Activated CD4-positive, alpha-beta T cell treated with anti-CD3 and anti-CD28 coated beads for 48 hours (primary cell): ENCODE results near the gene AVPI1.
"Not testable (repeated sequence)": the region's sequence is repeated elsewhere in the genome, so short reads cannot be mapped to it uniquely, and the experiment has no call there.

Source experiments
- DNase-seq: peaks from one replicate; pipeline ENCODE4 v3.0.0-alpha.2; 2020

AVPI1 gene

DNA sequence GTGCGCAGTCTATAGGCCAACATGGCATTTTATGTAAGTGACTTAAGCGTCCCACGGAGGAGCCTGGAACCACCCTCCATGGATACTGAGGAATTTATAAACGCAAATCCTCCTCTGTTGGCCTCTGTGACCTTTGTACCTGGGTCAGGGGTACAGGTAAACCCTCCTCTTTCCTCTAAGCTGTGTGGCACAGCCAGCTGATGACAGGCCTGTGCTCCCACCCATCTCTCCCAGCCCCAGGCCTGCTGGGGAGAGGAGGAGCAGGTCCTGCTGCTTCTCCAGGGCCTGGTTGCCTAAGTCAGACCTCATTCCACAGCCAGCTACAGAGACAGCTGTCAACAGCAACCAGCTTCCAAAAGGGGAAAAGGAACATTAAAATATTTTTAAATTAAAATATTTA is 5.0 kb downstream of the AVPI1 start:
- DNase-seq = no peak

DNA sequence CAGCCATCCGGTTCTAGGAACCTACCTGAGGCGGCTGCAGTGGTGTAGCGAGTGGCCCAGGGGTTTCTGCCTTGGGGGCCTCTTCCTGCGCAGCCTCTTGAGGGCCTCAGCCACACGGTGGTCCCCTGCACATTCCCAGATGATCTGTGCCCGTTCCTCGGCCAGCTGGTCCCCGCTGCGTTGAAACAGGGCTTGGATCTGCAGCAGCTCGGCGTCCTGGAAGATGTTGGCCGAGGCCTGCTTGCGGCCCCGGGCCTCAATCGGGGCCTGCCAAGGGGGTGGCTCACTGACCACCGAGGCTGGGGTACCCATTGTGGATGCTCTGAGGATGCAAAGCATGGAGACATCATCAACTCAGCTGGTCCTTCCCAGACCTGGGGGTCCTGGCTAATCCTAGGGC is 7.4 kb downstream of the AVPI1 start:
- DNase-seq = no peak

GRCh38 chr10:97676770-97677581 is 10.1 kb downstream of the AVPI1 start:
- peak; percentile 50 for DNase-seq

GRCh38 chr10:97675222-97675621 is 11.8 kb downstream of the AVPI1 start:
- DNase-seq = no peak

- peak; percentile 60 for DNase-seq
Observed at GRCh38 chr10:97673736-97674525, 13.1 kb downstream of the AVPI1 start.

GRCh38 chr10:97669571-97669970 is 17.5 kb downstream of the AVPI1 start:
- DNase-seq = no peak

GRCh38 chr10:97667463-97667862 is 19.6 kb downstream of the AVPI1 start:
- DNase-seq = no peak

- no peak for DNase-seq
Observed at GRCh38 chr10:97666992-97667391, 20.0 kb downstream of the AVPI1 start.

GRCh38 chr10:97664282-97664850 is 22.7 kb downstream of the AVPI1 start:
- DNase-seq = no peak

DNA sequence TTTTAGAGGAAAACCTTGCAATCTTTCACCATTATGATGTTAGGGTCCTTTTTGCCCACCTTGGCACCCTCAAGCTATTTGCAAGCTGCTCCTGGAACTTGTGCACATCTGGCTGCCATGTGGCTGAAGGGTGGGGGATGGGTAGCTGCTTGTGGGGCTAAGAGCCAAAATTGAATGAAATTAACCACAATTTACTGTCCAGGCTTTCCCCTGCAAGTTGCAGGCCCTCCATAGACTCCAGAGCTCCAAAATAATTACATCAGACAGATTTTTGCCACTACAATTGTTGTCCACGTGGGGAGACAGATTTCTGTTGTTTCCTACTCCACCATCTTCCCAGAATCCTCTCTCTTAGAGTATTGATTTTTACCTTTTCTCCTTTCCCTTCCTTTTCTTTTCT is 27.5 kb downstream of the AVPI1 start:
- DNase-seq = no peak

GRCh38 chr10:97656777-97657176 is 30.3 kb downstream of the AVPI1 start:
- DNase-seq = no peak

DNA sequence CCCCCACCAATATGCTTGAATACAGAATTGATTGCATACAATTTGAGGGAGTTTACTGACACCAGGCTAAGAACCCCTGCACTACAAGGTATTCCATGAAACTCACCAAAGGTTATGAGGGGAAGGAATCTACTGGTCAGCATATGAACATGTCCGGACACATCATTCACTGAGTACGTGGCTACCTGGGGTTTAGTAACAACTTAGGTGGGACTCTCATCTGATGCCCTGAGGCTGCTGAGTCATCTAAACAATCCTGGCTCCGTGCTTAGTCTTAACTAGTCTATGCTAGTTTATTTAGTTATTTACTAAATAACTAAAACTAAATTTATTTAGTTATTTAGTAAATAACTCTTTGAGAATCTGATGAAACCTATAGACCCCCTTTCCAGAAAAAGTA is 35.3 kb downstream of the AVPI1 start:
- DNase-seq = no peak

GRCh38 chr10:97650726-97651125 is 36.3 kb downstream of the AVPI1 start:
- DNase-seq = no peak

DNA sequence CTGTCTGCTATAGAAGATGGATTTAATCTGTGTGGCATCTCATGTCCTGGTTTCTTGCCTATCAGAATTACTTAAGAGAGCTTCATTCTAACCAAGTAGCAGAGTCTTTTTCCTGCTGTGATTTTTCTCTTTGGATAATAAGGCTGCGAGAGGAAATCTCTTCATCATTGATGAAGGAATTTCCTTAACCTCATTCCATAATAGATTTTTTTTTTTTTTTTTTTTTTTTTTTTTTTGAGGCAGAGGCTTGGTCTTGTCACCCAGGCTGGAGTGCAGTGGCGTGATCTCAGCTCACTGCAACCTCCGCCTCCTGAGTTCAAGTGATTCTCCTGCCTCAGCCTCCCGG is 37.7 kb downstream of the AVPI1 start:
- DNase-seq = not testable (repeated sequence)

GRCh38 chr10:97648562-97649404 is 38.3 kb downstream of the AVPI1 start:
- DNase-seq = peak; percentile 54

- DNase-seq = no peak
Observed at GRCh38 chr10:97647556-97647955, 39.5 kb downstream of the AVPI1 start.

DNA sequence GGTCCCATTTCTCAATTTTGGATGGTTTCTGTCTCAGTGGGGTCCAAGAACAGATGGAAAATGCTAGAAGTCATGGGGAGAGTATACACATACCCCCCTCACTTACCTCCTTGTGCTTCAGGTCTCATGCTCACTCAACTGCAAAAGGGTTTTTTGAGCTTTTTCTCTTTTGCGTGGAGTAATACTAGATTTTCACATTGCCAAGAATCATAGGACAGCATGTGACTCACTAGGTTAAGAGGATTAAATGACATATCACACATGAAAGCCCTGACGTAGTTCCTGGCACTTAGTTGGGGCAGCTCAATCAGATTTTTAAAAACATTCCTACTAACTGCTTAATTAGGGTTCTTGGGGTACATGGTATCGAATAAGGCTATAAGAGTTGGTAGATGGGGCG is 42.1 kb downstream of the AVPI1 start:
- DNase-seq = no peak

DNA sequence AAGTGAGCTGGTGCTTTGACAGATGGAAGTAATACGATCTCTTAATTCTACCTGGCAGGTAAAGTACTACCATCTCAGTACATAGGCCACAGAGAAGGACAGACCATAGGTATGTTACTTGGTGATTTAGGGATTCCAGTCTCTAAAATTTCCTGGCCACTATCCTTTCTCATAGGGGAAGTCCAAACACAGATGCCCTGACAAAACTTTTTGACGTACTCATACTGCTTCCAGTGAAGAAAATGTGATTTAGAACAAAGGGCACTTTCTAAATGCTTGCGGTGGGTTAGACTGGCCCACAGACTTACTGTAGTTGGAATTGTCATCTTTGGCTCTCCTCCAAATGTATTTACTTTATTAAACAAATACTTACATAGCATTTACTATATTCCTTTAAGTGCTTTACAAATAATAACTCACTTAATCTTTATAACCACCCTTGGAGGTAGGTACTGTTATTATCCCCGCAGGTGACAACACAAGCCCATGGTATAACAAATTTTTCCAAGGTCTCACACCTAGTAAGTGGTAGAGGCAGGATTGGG is 43.5 kb downstream of the AVPI1 start:
- DNase-seq = no peak

DNA sequence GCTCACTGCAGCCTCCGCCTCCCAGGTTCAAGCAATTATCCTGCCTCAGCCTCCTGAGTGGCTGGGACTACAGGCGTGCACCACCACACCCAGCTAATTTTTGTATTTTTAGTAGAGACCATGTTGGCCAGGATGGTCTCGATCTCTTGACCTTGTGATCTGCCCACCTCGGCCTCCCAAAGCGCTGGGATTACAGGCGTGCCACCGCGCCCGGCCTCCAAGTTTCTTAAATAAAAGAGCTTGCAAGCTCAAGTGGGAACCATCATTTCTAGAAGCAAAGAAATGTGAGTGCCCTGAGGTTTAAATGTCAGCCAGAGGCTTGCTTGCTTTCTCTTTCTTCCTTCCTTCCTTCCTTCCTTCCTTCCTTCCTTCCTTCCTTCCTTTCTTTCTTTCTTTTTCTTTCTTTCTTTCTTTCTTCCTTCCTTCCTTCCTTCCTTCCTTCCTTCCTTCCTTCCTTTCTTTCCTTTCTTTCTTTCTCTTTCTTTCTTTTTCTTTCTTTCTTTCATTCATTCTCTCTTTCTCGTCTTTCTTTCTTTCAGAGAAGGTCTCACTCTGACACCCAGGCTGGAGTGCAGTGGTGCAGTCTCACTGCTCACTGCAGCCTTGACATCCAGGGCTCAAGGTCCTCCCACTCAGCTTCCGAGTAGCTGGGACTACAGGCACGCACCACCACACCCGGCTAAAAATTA is 44.4 kb downstream of the AVPI1 start:
- DNase-seq = not testable (repeated sequence)

DNA sequence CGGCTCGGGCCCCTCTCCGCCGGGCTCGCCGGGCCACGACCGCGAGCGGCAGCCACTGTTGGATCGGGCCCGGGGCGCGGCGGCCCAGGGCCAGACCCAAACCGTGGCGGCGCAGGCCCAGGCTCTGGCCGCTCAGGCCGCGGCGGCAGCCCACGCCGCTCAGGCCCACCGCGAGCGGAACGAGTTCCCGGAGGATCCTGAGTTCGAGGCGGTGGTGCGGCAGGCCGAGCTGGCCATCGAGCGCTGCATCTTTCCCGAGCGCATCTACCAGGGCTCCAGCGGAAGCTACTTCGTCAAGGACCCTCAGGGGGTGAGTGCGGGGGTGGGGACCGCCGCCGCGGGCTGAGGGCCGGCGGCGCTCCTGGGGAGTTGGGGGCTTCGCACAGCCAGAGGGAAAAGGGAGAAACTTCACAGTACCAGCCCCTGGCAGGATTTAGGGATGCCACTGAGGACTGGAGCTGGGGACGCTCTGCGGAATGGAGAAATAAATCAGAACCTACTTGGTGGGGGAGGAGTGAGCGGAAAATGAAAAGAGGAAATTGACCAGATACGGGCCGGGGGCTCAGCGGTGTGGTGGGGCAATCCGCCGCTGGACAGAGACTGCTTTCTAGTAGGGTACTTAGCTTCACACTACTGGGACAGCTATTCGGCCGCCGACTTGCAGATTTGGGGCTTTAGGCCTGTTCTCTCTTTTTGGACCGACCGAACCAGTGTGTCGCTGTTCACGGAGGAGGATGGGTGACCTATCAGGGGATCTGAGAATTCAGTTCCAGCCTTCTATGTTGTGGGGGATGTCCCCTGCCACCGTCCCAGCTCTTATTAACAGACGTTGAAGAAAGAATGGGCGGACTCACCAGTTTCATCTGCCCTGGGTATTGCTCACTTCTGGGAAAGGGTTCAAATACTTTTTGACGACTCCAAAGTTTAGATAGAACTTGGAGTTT is 45.9 kb downstream of the AVPI1 start:
- peak; percentile 35 for DNase-seq
